HG03060 (cell line): ENCODE measurements around the gene ZNF770.
"Not testable (repeated sequence)": the region's sequence is repeated elsewhere in the genome, so short reads cannot be mapped to it uniquely, and the experiment has no call there.

Experiments
- ATAC-seq: cut with Tn5 transposase; IDR thresholded peaks from one replicate; pipeline ENCODE4 v1.9.1; 2021; ENCODE audit warnings: low read depth, moderate number of reproducible peaks; ENCODE audit not compliant: unreplicated experiment

ZNF770 gene

GRCh38 chr15:34976743-34977142 lies 11.3 kb downstream of the ZNF770 start:
- no peak for ATAC-seq

GRCh38 chr15:34976073-34976472 lies 12.0 kb downstream of the ZNF770 start:
- ATAC-seq = no peak

GRCh38 chr15:34973512-34973911 lies 14.6 kb downstream of the ZNF770 start:
- ATAC-seq = no peak

- not testable (repeated sequence) for ATAC-seq
Observed at GRCh38 chr15:34970098-34970643, 17.9 kb downstream of the ZNF770 start.

- peak; percentile 93 for ATAC-seq
Observed at GRCh38 chr15:34969340-34970097, 18.6 kb downstream of the ZNF770 start, which contains the start of gene AQR. AQR (minus strand) TSS chr15:34969742; CDS start chr15:34969613, 129 bp downstream.

- no peak for ATAC-seq
Observed at GRCh38 chr15:34964277-34964676, 23.8 kb downstream of the ZNF770 start.

GRCh38 chr15:34953851-34954250 lies 34.2 kb downstream of the ZNF770 start:
- no peak for ATAC-seq

GRCh38 chr15:34952481-34952880 lies 35.6 kb downstream of the ZNF770 start:
- no peak for ATAC-seq

GRCh38 chr15:34951993-34952392 lies 36.1 kb downstream of the ZNF770 start:
- ATAC-seq = no peak

- ATAC-seq = no peak
Observed at GRCh38 chr15:34944936-34945335, 43.2 kb downstream of the ZNF770 start.

- ATAC-seq = no peak
Observed at GRCh38 chr15:34943711-34944110, 44.4 kb downstream of the ZNF770 start.

GRCh38 chr15:34943264-34943663 lies 44.8 kb downstream of the ZNF770 start:
- not testable (repeated sequence) for ATAC-seq

GRCh38 chr15:34942363-34942762 lies 45.7 kb downstream of the ZNF770 start:
- ATAC-seq = no peak

- ATAC-seq = no peak
Observed at GRCh38 chr15:34941831-34942230, 46.3 kb downstream of the ZNF770 start.

GRCh38 chr15:34941185-34941698 lies 46.8 kb downstream of the ZNF770 start:
- ATAC-seq = no peak

GRCh38 chr15:34933432-34933975 lies 54.6 kb downstream of the ZNF770 start:
- no peak for ATAC-seq

GRCh38 chr15:34928349-34928748 lies 59.7 kb downstream of the ZNF770 start:
- not testable (repeated sequence) for ATAC-seq
